ENCODE results near the gene GATA2. TPM values are rescaled to one million over a fixed set of nuclear protein-coding genes. Genes with fewer than 3 reads are reported as not detected.

GATA2 gene
- total and polyA plus RNA-seq, 2 donors (not counting 1 experiment from before 2014, with no cell fraction given): 0.83 to 3.2 TPM

DNA sequence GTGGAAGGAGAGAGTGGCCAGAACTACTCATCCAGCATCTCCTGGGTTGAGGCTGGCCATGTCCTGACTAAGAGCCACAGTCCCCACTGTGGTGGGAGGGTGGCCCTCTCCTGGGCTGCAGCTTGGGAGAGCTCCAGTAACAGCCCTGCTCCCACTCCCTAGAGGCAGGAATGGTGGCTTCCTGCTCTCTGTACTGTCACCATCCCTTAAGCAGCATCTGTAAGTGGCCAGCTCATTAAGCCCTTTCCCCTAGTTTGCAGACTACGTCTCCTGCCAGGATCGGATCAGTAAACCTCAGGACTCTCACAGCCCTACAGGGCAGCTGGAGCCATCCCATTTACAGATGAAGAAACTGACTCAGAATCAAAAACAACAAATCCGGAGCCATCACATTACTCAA, 56.8 kb downstream of the GATA2 start:
- H3K9ac ChIP-seq (ENCODE audit: insufficient read depth, low read length): no peak overlapping the region
- no peaks in the 10 kb centered on the region for H4K20me1 ChIP-seq (ENCODE audit: control insufficient read depth, extremely low read depth, insufficient read depth, low read length)
- H3K4me3 ChIP-seq (replicated peaks in 1 of 4; ENCODE audit: control extremely low read depth in 1 of 4, insufficient read depth in 1 of 4, low read depth in 3 of 4, low read length in 4 of 4): no peak overlapping the region
- peak in 1 of 2 donors; percentile 11 for DNase-seq (ENCODE audit: low read depth in 2 of 2)
- H3K27ac ChIP-seq (ENCODE audit: insufficient read depth, low read length): no peak overlapping the region
- no peaks in the 10 kb centered on the region for H3K9me3 ChIP-seq (ENCODE audit: control insufficient read depth, insufficient read depth, low read depth, low read length)
- peaks cover 36% of the 10 kb centered on the region for H3K27me3 ChIP-seq (ENCODE audit: control insufficient read depth, insufficient read depth, low read length)
- no peaks in the 10 kb centered on the region for H3K36me3 ChIP-seq (ENCODE audit: control insufficient read depth, insufficient read depth, low read length)
- no peak for TF ChIP-seq EZH2 (IDR thresholded peaks at IDR 0.05; ENCODE audit: low read length, missing control alignments)
- TF ChIP-seq, protein P1, sequence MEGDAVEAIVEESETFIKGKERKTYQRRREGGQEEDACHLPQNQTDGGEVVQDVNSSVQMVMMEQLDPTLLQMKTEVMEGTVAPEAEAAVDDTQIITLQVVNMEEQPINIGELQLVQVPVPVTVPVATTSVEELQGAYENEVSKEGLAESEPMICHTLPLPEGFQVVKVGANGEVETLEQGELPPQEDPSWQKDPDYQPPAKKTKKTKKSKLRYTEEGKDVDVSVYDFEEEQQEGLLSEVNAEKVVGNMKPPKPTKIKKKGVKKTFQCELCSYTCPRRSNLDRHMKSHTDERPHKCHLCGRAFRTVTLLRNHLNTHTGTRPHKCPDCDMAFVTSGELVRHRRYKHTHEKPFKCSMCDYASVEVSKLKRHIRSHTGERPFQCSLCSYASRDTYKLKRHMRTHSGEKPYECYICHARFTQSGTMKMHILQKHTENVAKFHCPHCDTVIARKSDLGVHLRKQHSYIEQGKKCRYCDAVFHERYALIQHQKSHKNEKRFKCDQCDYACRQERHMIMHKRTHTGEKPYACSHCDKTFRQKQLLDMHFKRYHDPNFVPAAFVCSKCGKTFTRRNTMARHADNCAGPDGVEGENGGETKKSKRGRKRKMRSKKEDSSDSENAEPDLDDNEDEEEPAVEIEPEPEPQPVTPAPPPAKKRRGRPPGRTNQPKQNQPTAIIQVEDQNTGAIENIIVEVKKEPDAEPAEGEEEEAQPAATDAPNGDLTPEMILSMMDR (conservative IDR thresholded peaks at IDR 0.05 in 1 of 2, IDR thresholded peaks at IDR 0.05 in 1 of 2; ENCODE audit: low read depth in 1 of 2, low read length in 2 of 2): no peak
- H3K4me1 ChIP-seq (ENCODE audit: control insufficient read depth, extremely low read depth, insufficient read depth, low read length): no peaks in the 10 kb centered on the region
- no peak overlapping the region for H3K4me2 ChIP-seq (ENCODE audit: extremely low read depth, insufficient read depth, low read length)
- no peak overlapping the region for H2AFZ ChIP-seq (ENCODE audit: low read length)
- no peaks in the 10 kb centered on the region for H3K79me2 ChIP-seq (ENCODE audit: control insufficient read depth, insufficient read depth, low read length)

DNA sequence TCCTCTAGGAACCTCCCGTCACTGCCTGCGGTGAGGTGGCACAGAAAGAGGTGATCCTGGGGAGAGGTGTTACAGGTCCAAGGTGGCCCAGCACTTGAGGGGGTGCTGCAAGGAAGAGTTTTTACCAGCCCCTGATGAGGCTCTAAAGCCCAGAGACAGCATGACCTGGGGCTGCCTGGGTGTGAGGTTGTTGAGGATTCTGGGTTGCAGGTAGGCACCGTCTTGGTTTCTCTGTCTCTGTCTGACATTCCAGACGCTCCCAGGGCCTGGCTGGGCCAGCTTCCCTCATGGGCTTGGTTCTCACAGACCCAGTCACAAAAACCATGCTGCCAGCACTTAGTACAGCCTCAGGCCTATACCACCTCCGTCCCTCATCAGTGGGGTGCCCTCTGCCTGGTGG, 57.4 kb downstream of the GATA2 start:
- no peaks in the 10 kb centered on the region for H3K79me2 ChIP-seq (ENCODE audit: control insufficient read depth, insufficient read depth, low read length)
- no peak for DNase-seq (ENCODE audit: low read depth in 2 of 2)
- no peak overlapping the region for H2AFZ ChIP-seq (ENCODE audit: low read length)
- no peak overlapping the region for H3K9ac ChIP-seq (ENCODE audit: insufficient read depth, low read length)
- TF ChIP-seq, protein P1 (conservative IDR thresholded peaks at IDR 0.05 in 1 of 2, IDR thresholded peaks at IDR 0.05 in 1 of 2; ENCODE audit: low read depth in 1 of 2, low read length in 2 of 2): no peak
- no peak for TF ChIP-seq EZH2 (IDR thresholded peaks at IDR 0.05; ENCODE audit: low read length, missing control alignments)
- H3K36me3 ChIP-seq (ENCODE audit: control insufficient read depth, insufficient read depth, low read length): no peaks in the 10 kb centered on the region
- no peak overlapping the region for H3K27ac ChIP-seq (ENCODE audit: insufficient read depth, low read length)
- no peaks in the 10 kb centered on the region for H3K9me3 ChIP-seq (ENCODE audit: control insufficient read depth, insufficient read depth, low read depth, low read length)
- no peaks in the 10 kb centered on the region for H4K20me1 ChIP-seq (ENCODE audit: control insufficient read depth, extremely low read depth, insufficient read depth, low read length)
- no peak overlapping the region for H3K4me2 ChIP-seq (ENCODE audit: extremely low read depth, insufficient read depth, low read length)
- H3K4me3 ChIP-seq (replicated peaks in 1 of 4; ENCODE audit: control extremely low read depth in 1 of 4, insufficient read depth in 1 of 4, low read depth in 3 of 4, low read length in 4 of 4): no peak overlapping the region
- no peaks in the 10 kb centered on the region for H3K4me1 ChIP-seq (ENCODE audit: control insufficient read depth, extremely low read depth, insufficient read depth, low read length)
- H3K27me3 ChIP-seq (ENCODE audit: control insufficient read depth, insufficient read depth, low read length): peaks cover 42% of the 10 kb centered on the region

DNA sequence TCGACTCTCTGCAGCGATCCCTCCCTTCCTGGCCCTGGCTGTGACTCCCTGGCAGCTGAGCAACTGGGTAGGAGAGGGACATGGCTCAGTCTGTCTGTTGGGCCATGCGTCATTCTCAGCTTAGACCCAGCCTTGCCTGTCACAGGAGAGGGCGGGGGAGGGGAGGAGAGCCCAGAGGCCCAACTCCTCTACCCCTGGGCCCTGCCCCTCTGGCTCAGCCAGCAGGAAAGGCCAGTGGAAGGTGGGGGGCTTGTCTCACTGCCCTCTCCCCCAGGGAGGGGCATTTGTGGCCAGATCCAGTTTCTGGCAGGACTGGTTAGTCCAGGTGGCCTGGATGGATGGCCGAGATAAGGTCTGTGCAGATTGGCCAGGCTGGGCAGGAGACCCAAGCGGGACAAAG, 57.9 kb downstream of the GATA2 start:
- no peak overlapping the region for H2AFZ ChIP-seq (ENCODE audit: low read length)
- H3K27me3 ChIP-seq (ENCODE audit: control insufficient read depth, insufficient read depth, low read length): peaks cover 43% of the 10 kb centered on the region
- H3K9ac ChIP-seq (ENCODE audit: insufficient read depth, low read length): no peak overlapping the region
- H3K9me3 ChIP-seq (ENCODE audit: control insufficient read depth, insufficient read depth, low read depth, low read length): no peaks in the 10 kb centered on the region
- TF ChIP-seq, protein P1 (conservative IDR thresholded peaks at IDR 0.05 in 1 of 2, IDR thresholded peaks at IDR 0.05 in 1 of 2; ENCODE audit: low read depth in 1 of 2, low read length in 2 of 2): no peak
- TF ChIP-seq EZH2 (IDR thresholded peaks at IDR 0.05; ENCODE audit: low read length, missing control alignments): no peak
- no peaks in the 10 kb centered on the region for H4K20me1 ChIP-seq (ENCODE audit: control insufficient read depth, extremely low read depth, insufficient read depth, low read length)
- H3K4me3 ChIP-seq (replicated peaks in 1 of 4; ENCODE audit: control extremely low read depth in 1 of 4, insufficient read depth in 1 of 4, low read depth in 3 of 4, low read length in 4 of 4): no peak overlapping the region
- no peak for DNase-seq (ENCODE audit: low read depth in 2 of 2)
- no peaks in the 10 kb centered on the region for H3K79me2 ChIP-seq (ENCODE audit: control insufficient read depth, insufficient read depth, low read length)
- H3K4me1 ChIP-seq (ENCODE audit: control insufficient read depth, extremely low read depth, insufficient read depth, low read length): no peaks in the 10 kb centered on the region
- no peak overlapping the region for H3K4me2 ChIP-seq (ENCODE audit: extremely low read depth, insufficient read depth, low read length)
- no peak overlapping the region for H3K27ac ChIP-seq (ENCODE audit: insufficient read depth, low read length)
- no peaks in the 10 kb centered on the region for H3K36me3 ChIP-seq (ENCODE audit: control insufficient read depth, insufficient read depth, low read length)

Data from fibroblast of lung (primary cell).